ENCODE measurements around the gene IRGM. TPM values are rescaled to one million over a fixed set of nuclear protein-coding genes. Genes with fewer than 3 reads are reported as not detected.

Gene IRGM
- total RNA-seq, 1 donor from 2014 or later: 0.19 TPM

GRCh38 chr5:150895431-150896428 is 49.4 kb downstream of the IRGM start:
- no peak for DNase-seq (ENCODE audit: low spot score)

Other genes starting within 250 kb of the IRGM start
- gene SYNPO, start 205.9 kb upstream of the IRGM start, total RNA-seq: 174 TPM
- gene MYOZ3, start 185.3 kb upstream of the IRGM start, total RNA-seq: 0.42 TPM
- 44.1 TPM for gene RBM22, start 145.5 kb upstream of the IRGM start, total RNA-seq
- gene DCTN4, start 87.5 kb upstream of the IRGM start, total RNA-seq: 75.5 TPM
- 177 TPM for gene SMIM3, start 67.8 kb upstream of the IRGM start, total RNA-seq
- gene ZNF300, start 58.5 kb downstream of the IRGM start, total RNA-seq: 2.4 TPM
- gene GPX3, start 174.1 kb downstream of the IRGM start, total RNA-seq: 4,437 TPM
- gene TNIP1, start 234.5 kb downstream of the IRGM start, total RNA-seq: 285 TPM

All from mesenteric fat pad (tissue), 1 donor.